HepG2 (cell line): ENCODE data around the gene COX4I2. TPM values are rescaled to one million over a fixed set of nuclear protein-coding genes. Genes with fewer than 3 reads are reported as not detected.

ENCODE experiments used
- AGO2 ChIP-seq: fragments of 200-400 bp; formaldehyde crosslinking; optimal IDR thresholded peaks from 2 replicates; pipeline ENCODE3; 2017; ENCODE audit warnings: mild to moderate bottlenecking, low read depth, low read length, moderate library complexity
- CEBPB ChIP-seq: IDR thresholded peaks from 2 replicates; pipeline ENCODE4 v1.6.1; 2011; ENCODE audit warnings: low read depth, low read length, improper control_type of control experiment, borderline replicate concordance
- FOSL2 ChIP-seq: sonication (generic); formaldehyde crosslinking; IDR thresholded peaks from 2 replicates; pipeline ENCODE4 v1.4.0; 2020; ENCODE audit warnings: missing genetic modification reagents
- KDM1A ChIP-seq: IDR thresholded peaks from 2 replicates; pipeline ENCODE4 v1.6.1; 2016; ENCODE audit warnings: missing compliant biosample characterization
- NR2F1 ChIP-seq, 2 experiments: fragments of 450-650 bp in 1 of 2; formaldehyde crosslinking in 1 of 2; IDR thresholded peaks; 2 replicates each; pipeline versions ENCODE4 v1.5.0 to v1.6.1; 2016 to 2020; ENCODE audit warnings: mild to moderate bottlenecking in 1 of 2, missing compliant biosample characterization in 1 of 2, missing genetic modification reagents in 1 of 2, moderate library complexity in 1 of 2
- RARA ChIP-seq: IDR thresholded peaks from 2 replicates; pipeline ENCODE4 v1.6.1; 2016; ENCODE audit warnings: missing genetic modification reagents, missing compliant biosample characterization
- RBM22 ChIP-seq: fragments of 200-400 bp; formaldehyde crosslinking; optimal IDR thresholded peaks from 2 replicates; pipeline ENCODE3; 2017; ENCODE audit warnings: mild to moderate bottlenecking, low read length, moderate library complexity
- SALL1 ChIP-seq: sonication (generic); formaldehyde crosslinking; IDR thresholded peaks from 2 replicates; pipeline ENCODE4 v1.8.0; 2022; ENCODE audit warnings: mild to moderate bottlenecking, missing genetic modification reagents
- SNAI1 ChIP-seq: sonication (generic); formaldehyde crosslinking; IDR thresholded peaks from 2 replicates; pipeline ENCODE4 v1.5.0; 2020; ENCODE audit warnings: mild to moderate bottlenecking, missing genetic modification reagents, borderline replicate concordance
- ZMYM3 ChIP-seq: sonication (generic); formaldehyde crosslinking; IDR thresholded peaks from 2 replicates; pipeline ENCODE4 v1.5.1; 2020; ENCODE audit warnings: mild to moderate bottlenecking, missing genetic modification reagents
- polyA plus RNA-seq, 8 experiments: library from polyadenylated mRNA; depleted of rRNA in 3 of 8; stranded (reverse) in 7 of 8; unstranded in 1 of 8; fragments of >200 nt; fragmentation: Illumina TruSeq in 4 of 8; extraction: Trizol in 4 of 8; gene quantifications; 2 replicates each; pipeline versions ENCODE4 v1.2.1 to v1.2.3, GENCODE V29; 2011 to 2016; ENCODE audit warnings: low read depth in 4 of 8, missing spikeins in 1 of 8, mixed read lengths in 1 of 8; ENCODE audit not compliant: insufficient read depth in 1 of 8
- total RNA-seq, 5 experiments: library from RNA; depleted of rRNA; stranded (reverse); fragments of >200 nt; fragmentation: Illumina TruSeq; extraction: Trizol; gene quantifications; 2 replicates each; pipeline ENCODE4 v1.2.3, GENCODE V29; 2016; ENCODE audit warnings: low read depth in 1 of 5
- TF ChIP-seq, protein P1 (sequence below): sonication (generic); formaldehyde crosslinking; IDR thresholded peaks from 2 replicates; pipeline ENCODE4 v1.5.0; 2020; ENCODE audit warnings: mild to moderate bottlenecking, missing genetic modification reagents
- TF ChIP-seq, protein P2 (sequence below): IDR thresholded peaks from 2 replicates; pipeline ENCODE4 v1.6.1; 2016; ENCODE audit warnings: low read depth, borderline replicate concordance

Gene COX4I2
- total and polyA plus RNA-seq, 2 of the 13 experiments (the other 11 are each of a cell fraction or from before 2014, with no cell fraction given): 1.1 TPM; not detected in 1

DNA sequence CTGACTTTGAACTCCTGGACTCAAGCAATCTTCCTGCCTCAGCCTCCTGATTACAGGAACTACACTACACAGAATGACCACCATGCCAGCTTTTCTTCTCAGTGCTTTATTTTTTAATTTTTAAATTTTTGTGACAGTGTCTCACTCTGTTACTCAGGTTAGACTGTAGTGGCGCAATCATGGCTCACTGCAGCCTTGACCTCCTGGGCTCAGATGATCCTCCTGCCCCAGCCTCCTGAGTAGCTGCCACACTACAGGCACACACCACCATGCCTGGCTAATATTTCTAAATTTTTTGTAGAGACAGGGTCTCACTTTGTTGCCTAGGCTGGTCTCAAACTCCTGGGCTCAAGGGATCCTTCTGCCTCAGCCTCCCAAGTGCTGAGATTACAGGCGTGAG is 31.2 kb downstream of the COX4I2 start (continued):
- TF ChIP-seq ZMYM3 (CRISPR knock-in tag): 0 out of 2 replicates have a peak, but pooled peaks have one; percentile 59
- TF ChIP-seq SNAI1: 0 out of 2 replicates have a peak, but pooled peaks have one; percentile 57
- TF ChIP-seq RARA: 0 out of 2 replicates have a peak, but pooled peaks have one; percentile 7
- TF ChIP-seq AGO2: peak; percentile 18
- TF ChIP-seq KDM1A (CRISPR knock-in tag): peak; percentile 39; the same call in 1 of the 2 replicates
- TF ChIP-seq, protein P1, sequence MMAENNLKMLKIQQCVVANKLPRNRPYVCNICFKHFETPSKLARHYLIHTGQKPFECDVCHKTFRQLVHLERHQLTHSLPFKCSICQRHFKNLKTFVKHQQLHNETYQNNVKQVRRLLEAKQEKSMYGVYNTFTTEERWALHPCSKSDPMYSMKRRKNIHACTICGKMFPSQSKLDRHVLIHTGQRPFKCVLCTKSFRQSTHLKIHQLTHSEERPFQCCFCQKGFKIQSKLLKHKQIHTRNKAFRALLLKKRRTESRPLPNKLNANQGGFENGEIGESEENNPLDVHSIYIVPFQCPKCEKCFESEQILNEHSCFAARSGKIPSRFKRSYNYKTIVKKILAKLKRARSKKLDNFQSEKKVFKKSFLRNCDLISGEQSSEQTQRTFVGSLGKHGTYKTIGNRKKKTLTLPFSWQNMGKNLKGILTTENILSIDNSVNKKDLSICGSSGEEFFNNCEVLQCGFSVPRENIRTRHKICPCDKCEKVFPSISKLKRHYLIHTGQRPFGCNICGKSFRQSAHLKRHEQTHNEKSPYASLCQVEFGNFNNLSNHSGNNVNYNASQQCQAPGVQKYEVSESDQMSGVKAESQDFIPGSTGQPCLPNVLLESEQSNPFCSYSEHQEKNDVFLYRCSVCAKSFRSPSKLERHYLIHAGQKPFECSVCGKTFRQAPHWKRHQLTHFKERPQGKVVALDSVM (CRISPR knock-in tag): peak; percentile 98
- TF ChIP-seq, protein P2, sequence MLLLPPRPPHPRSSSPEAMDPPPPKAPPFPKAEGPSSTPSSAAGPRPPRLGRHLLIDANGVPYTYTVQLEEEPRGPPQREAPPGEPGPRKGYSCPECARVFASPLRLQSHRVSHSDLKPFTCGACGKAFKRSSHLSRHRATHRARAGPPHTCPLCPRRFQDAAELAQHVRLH (CRISPR knock-in tag): 0 out of 2 replicates have a peak, but pooled peaks have one; percentile 17
- TF ChIP-seq SALL1 (CRISPR knock-in tag): peak; percentile 19; the same call in 1 of the 2 replicates
- TF ChIP-seq NR2F1 (CRISPR knock-in tag; IDR thresholded peaks at IDR 0.05): peak in 1 of 2 experiments; percentile 37; a peak in 1 of 4 replicates
- peak; percentile 79 for TF ChIP-seq RBM22
- 0 out of 2 replicates have a peak, but pooled peaks have one; percentile 12 for TF ChIP-seq FOSL2 (CRISPR knock-in tag)
- peak; percentile 78 for TF ChIP-seq CEBPB
